ENCODE data around the gene GRAPL.
"Not testable (repeated sequence)": the region's sequence is repeated elsewhere in the genome, so short reads cannot be mapped to it uniquely, and the experiment has no call there.

GRAPL gene

DNA sequence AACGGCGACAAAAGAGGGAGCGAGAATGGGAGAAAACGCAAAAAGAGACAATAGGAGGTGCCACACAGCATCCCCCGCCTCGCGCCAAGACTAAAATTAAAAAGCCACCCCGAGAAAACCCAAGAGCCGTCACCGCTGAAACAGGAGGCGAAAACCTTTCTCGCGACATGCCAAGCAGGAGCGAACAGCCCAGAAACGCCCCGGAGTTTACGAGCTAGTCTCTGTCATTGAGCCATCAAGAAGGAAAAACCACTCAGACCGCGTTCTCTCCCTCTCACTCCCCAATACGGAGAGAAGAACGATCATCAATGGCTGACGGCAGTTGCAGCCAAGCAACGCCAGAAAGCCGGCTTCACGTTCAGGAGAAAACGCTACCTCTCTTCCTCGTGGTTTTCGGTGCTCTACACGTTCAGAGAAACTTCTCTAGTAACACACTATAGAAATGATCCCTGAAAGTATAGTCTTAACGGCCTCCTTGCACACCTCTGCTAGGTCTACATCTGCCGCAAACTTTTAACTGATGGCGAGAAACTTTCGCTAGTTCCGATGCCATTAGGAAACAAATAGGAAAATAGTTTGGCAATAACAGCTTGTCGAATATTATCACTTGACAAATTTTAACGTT is 62.5 kb downstream of the GRAPL start:
- not testable (repeated sequence) for DNase-seq

GRCh38 chr17:19196382-19197204 is 69.2 kb downstream of the GRAPL start:
- DNase-seq: not testable (repeated sequence)

DNA sequence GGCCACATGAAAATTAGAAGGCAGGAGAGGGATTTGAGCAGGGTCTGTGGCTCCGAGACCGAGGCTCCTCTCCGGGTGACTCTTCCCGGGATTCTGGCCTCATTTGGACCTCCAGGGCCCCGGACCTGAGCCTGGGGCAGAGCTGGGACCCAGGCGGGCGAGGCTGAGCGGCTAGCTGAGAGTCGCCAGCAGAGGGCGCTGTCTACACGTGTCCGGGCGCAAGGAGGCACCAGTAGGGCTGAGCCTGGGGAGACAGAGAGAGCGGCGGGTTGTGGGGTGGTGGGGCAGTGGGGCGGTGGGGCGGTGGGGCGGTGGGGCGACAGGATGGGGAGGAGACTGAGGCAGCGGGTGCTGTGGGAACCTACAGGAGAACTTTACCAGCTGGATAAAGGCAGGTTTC is 75.1 kb downstream of the GRAPL start:
- not testable (repeated sequence) for DNase-seq

DNA sequence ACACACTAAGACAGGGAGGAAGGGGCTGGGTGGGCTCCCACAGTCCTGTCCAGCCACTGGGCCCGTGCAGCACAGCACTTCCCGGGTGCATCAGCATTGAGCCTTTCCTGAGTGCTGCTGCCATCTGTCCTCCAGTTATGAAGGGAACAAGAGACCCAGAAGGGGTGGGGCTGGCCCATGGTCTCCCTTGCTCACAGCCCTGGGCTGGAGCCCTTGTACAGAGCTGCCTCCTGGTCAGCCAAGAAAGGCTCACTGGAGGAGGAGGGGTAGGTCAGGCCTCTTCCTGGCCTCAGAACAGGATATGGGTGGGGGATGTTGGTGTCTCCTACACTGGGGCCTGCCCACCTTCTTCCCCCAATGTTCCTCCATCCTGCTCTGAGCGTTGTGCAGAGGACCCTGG is 76.0 kb downstream of the GRAPL start:
- not testable (repeated sequence) for DNase-seq

Measured in C1 segment of cervical spinal cord (tissue), 14 donors.